Keratinocyte (primary cell): ENCODE results near the gene RASSF9. TPM values are rescaled to one million over a fixed set of nuclear protein-coding genes. Genes with fewer than 3 reads are reported as not detected.

ENCODE experiments used
- DNase-seq: peaks from one replicate; pipeline ENCODE4 v3.0.0-alpha.2; 2011; ENCODE audit warnings: low read depth, missing footprints, low spot score
- FAIRE-seq: peaks from 2 replicates; lab custom pipeline; 2011; peaks lifted over from hg19 to GRCh38; lab: Jason Lieb, UNC
- H2AFZ ChIP-seq: 2 replicates; pipeline ENCODE4 v1.6.0; 2012; ENCODE audit warnings: low read length, control low read depth, inconsistent platforms; ENCODE audit not compliant: control insufficient read depth
- H3K27ac ChIP-seq: 2 replicates; pipeline ENCODE4 v1.5.1; 2011; ENCODE audit warnings: low read length; ENCODE audit not compliant: control insufficient read depth, insufficient read depth
- H3K27me3 ChIP-seq: 3 replicates; pipeline ENCODE4 v1.6.0; 2011; ENCODE audit warnings: low read length; ENCODE audit not compliant: control insufficient read depth, insufficient read depth; ENCODE audit errors: extremely low read depth
- H3K36me3 ChIP-seq, 2 experiments: 2 replicates in 1 of 2; 3 replicates in 1 of 2; pipeline ENCODE4 v1.5.1; 2011; ENCODE audit warnings: low read length in 2 of 2, mild to moderate bottlenecking in 1 of 2; ENCODE audit not compliant: control insufficient read depth in 2 of 2, insufficient read depth in 2 of 2; ENCODE audit errors: extremely low read depth in 1 of 2
- H3K4me1 ChIP-seq: 3 replicates; pipeline ENCODE4 v1.5.1; 2011; ENCODE audit warnings: low read length; ENCODE audit not compliant: control insufficient read depth, insufficient read depth; ENCODE audit errors: extremely low read depth
- H3K4me2 ChIP-seq: 3 replicates; pipeline ENCODE4 v1.6.0; 2011; ENCODE audit warnings: low read depth, low read length; ENCODE audit not compliant: control insufficient read depth, insufficient read depth; ENCODE audit errors: extremely low read depth
- H3K4me3 ChIP-seq, 3 experiments: fragments of 200-600 bp in 1 of 3; sonication (generic) in 1 of 3; 2 replicates in 2 of 3; 3 replicates in 1 of 3; pipeline ENCODE4 v1.5.1; 2011 to 2016; ENCODE audit warnings: low read length in 3 of 3, mild to moderate bottlenecking in 3 of 3, control low read depth in 2 of 3, inconsistent platforms in 1 of 3, low read depth in 1 of 3, mixed read lengths in 1 of 3, mixed run types in 1 of 3, moderate library complexity in 1 of 3; ENCODE audit not compliant: control insufficient read depth in 2 of 3, insufficient read depth in 2 of 3; ENCODE audit errors: extremely low read depth in 1 of 3
- H3K79me2 ChIP-seq: 2 replicates; pipeline ENCODE4 v1.6.0; 2012; ENCODE audit warnings: low read length; ENCODE audit not compliant: control insufficient read depth, insufficient read depth
- H3K9ac ChIP-seq: 3 replicates; pipeline ENCODE4 v1.6.0; 2011; ENCODE audit warnings: low read length; ENCODE audit not compliant: control insufficient read depth, insufficient read depth; ENCODE audit errors: extremely low read depth
- H3K9me1 ChIP-seq: 3 replicates; pipeline ENCODE4 v1.6.0; 2011; ENCODE audit warnings: low read length; ENCODE audit not compliant: control insufficient read depth, insufficient read depth; ENCODE audit errors: extremely low read depth
- H3K9me3 ChIP-seq: 2 replicates; pipeline ENCODE4 v1.5.1; 2012; ENCODE audit warnings: low read depth, low read length; ENCODE audit not compliant: control insufficient read depth
- H4K20me1 ChIP-seq: 3 replicates; pipeline ENCODE4 v1.6.0; 2011; ENCODE audit warnings: low read length; ENCODE audit not compliant: control insufficient read depth, insufficient read depth; ENCODE audit errors: extremely low read depth
- EZH2 ChIP-seq: IDR thresholded peaks from one replicate; pipeline ENCODE4 v1.6.1; 2012; ENCODE audit warnings: inconsistent platforms, mild to moderate bottlenecking, low read length, moderate library complexity
- dilution Hi-C: fragments of 300-500 bp; cut with MboI; formaldehyde crosslinking; loops from one replicate; pipeline ENCODE4 v1.7.0; 2020; ENCODE audit warnings: low sequenced_read_pairs; ENCODE audit not compliant: extremely low pct_ligation_motif_present
- polyA plus RNA-seq, 5 experiments: library from polyadenylated mRNA; depleted of rRNA in 3 of 5; stranded (reverse) in 3 of 5; stranded (forward) in 1 of 5; unstranded in 1 of 5; fragments of >200 nt; gene quantifications; 1 replicate in 1 of 5; 2 replicates in 3 of 5; 3 replicates in 1 of 5; pipeline versions ENCODE4 v1.2.1 to v1.2.3, GENCODE V29; 2011 to 2012; ENCODE audit warnings: missing spikeins in 2 of 5, low read depth in 1 of 5, low replicate concordance in 1 of 5
- TF ChIP-seq, protein P1 (sequence below), 3 experiments: IDR thresholded peaks in 1 of 3; conservative IDR thresholded peaks in 1 of 3; optimal IDR thresholded peaks in 1 of 3; 2 replicates in 2 of 3; 3 replicates in 1 of 3; pipeline versions ENCODE3 to v1.5.1; 2011; ENCODE audit warnings: low read length in 3 of 3, mild to moderate bottlenecking in 3 of 3, moderate library complexity in 2 of 3, control low read depth in 1 of 3, inconsistent platforms in 1 of 3; ENCODE audit not compliant: insufficient read depth in 2 of 3; ENCODE audit errors: extremely low read depth in 1 of 3

Gene RASSF9
- polyA plus RNA-seq, 1 donor (not counting 4 experiments of a cell fraction or from before 2014, with no cell fraction given) = 4.2 TPM

DNA sequence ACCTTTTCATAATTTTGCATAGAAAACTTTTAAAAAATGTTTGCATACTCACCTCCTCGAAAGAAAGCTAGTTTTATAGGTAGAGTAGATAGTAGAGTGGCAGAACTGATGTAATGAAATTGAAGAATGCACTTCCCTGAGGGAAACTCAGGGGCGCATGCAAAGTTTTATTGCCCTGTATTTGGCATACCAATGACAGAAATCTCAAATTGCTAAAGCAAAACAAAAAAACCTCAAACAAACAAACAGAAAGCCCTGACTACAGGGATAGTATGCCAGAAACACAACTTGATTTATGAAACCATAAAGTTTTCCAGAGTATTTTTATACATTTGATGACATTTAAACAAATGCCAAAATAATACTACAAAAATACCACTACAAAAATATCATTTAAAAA, 1.8 kb downstream of the RASSF9 start:
- Histone ChIP-seq H4K20me1 (no peaks in the 10 kb centered on the region), H3K9ac (peak overlapping the region; percentile 89), H3K27me3 (no peaks in the 10 kb centered on the region), H3K36me3 (no peaks in the 10 kb centered on the region), H3K4me3 (peak overlapping the region; percentile 51 to 87 (median 69)), H3K79me2 (peaks cover 6% of the 10 kb centered on the region), H3K27ac (peak overlapping the region; percentile 91), H2AFZ (peak overlapping the region; percentile 15), H3K9me1 (no peaks in the 10 kb centered on the region), H3K4me2 (peak overlapping the region; percentile 92), H3K9me3 (no peaks in the 10 kb centered on the region), H3K4me1 (peaks cover 40% of the 10 kb centered on the region)
- DNase-seq (no peak), FAIRE-seq (peak; percentile 5)
- TF ChIP-seq, protein P1, sequence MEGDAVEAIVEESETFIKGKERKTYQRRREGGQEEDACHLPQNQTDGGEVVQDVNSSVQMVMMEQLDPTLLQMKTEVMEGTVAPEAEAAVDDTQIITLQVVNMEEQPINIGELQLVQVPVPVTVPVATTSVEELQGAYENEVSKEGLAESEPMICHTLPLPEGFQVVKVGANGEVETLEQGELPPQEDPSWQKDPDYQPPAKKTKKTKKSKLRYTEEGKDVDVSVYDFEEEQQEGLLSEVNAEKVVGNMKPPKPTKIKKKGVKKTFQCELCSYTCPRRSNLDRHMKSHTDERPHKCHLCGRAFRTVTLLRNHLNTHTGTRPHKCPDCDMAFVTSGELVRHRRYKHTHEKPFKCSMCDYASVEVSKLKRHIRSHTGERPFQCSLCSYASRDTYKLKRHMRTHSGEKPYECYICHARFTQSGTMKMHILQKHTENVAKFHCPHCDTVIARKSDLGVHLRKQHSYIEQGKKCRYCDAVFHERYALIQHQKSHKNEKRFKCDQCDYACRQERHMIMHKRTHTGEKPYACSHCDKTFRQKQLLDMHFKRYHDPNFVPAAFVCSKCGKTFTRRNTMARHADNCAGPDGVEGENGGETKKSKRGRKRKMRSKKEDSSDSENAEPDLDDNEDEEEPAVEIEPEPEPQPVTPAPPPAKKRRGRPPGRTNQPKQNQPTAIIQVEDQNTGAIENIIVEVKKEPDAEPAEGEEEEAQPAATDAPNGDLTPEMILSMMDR (optimal IDR thresholded peaks at IDR 0.05 in 1 of 3, IDR thresholded peaks at IDR 0.05 in 1 of 3, conservative IDR thresholded peaks at IDR 0.05 in 1 of 3; ENCODE audit: extremely low read depth in 1 of 3, insufficient read depth in 2 of 3, low read length in 3 of 3) = no peak
- no peak for TF ChIP-seq EZH2
- dilution Hi-C loops = no loop called here

DNA sequence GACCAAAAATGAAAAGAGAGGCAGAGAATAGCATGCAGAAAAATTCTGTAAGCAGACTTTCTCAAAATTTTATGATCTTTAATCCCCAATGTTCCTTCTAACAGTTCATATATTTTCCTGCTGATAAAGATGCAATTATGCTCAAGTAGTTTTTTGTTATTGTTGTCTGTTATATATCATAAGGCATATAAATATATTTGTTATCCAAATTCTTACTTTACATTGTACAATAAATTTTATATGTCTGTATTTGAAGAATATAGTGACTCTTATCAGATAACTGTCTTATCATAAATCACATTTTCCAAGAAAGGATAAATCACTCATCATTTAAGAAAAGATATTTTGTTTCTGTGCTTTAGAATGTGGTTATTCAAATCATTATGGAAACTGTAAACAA, 2.6 kb downstream of the RASSF9 start:
- DNase-seq = no peak
- FAIRE-seq = no peak
- Histone ChIP-seq H3K9ac (no peak overlapping the region), H3K9me1 (no peaks in the 10 kb centered on the region), H2AFZ (no peak overlapping the region), H3K27ac (no peak overlapping the region), H3K27me3 (no peaks in the 10 kb centered on the region), H3K4me1 (peaks cover 48% of the 10 kb centered on the region), H3K79me2 (peaks cover 6% of the 10 kb centered on the region), H4K20me1 (no peaks in the 10 kb centered on the region), H3K4me3 (peak overlapping the region in 1 of 3 experiments; percentile 69), H3K4me2 (peak overlapping the region; percentile 92), H3K36me3 (no peaks in the 10 kb centered on the region), H3K9me3 (no peaks in the 10 kb centered on the region)
- no peak for TF ChIP-seq EZH2
- TF ChIP-seq, protein P1 (optimal IDR thresholded peaks at IDR 0.05 in 1 of 3, IDR thresholded peaks at IDR 0.05 in 1 of 3, conservative IDR thresholded peaks at IDR 0.05 in 1 of 3; ENCODE audit: extremely low read depth in 1 of 3, insufficient read depth in 2 of 3, low read length in 3 of 3) = no peak
- dilution Hi-C loops = no loop called here
